Measurements from ENCODE around the gene NIFK.
"Not testable (repeated sequence)": the region's sequence is repeated elsewhere in the genome, so short reads cannot be mapped to it uniquely, and the experiment has no call there.

The NIFK gene

GRCh38 chr2:121690572-121690971 lies 46.1 kb downstream of the NIFK start:
- not testable (repeated sequence) for DNase-seq

- DNase-seq: no peak
Measured at GRCh38 chr2:121690095-121690494, 46.6 kb downstream of the NIFK start.

GRCh38 chr2:121689356-121689755 lies 47.3 kb downstream of the NIFK start:
- DNase-seq: peak; percentile 48

- DNase-seq: no peak
Measured at GRCh38 chr2:121688820-121689219, 47.9 kb downstream of the NIFK start.

GRCh38 chr2:121686902-121687301 lies 49.8 kb downstream of the NIFK start:
- no peak for DNase-seq

DNA sequence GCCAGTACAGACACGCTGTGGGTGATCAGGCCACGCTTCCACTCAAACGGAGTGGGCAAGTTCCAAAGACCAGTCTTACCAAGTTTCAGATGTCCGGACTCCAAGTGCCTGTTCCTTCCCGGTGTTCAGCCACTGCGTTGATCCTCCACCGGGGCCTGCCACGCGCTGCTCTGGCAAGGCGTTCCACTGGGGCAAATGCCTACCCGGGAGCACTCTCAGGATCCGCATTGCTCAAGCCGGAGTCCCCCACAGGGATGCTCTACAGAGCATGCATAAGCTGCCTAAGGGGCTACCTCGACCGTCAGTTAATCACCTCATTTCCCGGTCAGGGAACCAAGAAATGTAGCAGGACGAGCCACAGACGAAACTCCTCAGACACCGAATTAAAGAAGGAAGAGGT lies 50.5 kb downstream of the NIFK start:
- no peak for DNase-seq

DNA sequence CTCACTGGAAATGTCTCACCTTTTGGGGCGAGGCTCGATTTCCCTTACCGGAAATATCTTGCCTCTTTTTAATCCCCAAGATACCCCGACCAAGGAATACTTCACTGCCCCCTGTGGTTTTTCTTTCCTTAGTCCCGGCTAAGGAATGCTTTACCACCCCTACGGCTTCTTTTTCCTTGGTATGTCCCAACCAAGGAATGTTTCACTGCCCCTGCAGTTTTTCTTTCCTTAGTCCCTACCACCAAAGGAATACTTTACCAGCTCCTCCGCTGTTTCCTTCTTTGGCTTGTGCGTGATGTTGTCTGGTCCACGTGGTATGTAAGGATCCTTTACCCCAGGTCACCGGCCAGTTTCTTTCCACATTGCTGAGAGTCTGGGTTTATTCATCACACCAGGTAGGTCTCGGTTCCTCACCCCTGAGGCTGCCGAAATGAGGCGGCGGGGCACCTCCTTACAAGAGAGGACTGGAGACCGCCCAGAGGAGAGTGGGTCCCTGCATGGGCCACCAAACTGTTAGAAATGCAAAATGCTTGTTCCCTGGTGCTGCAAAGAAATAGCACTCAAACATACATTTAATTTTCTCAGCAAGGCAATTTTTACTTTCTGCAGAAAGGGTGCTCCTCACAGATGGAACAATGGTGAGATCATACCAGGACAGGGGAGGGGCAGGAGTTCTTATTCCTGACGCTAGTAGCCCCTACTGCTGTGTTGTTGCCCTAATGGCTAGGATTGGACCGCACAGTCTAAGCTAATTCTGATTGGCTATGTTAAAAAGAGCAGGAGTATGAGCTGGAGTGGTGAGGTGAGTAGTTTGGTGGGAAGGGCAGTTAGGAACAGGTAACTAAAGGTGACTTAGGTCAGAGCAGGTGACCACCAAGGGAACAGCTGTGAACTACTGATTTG lies 54.0 kb downstream of the NIFK start:
- DNase-seq: no peak

DNA sequence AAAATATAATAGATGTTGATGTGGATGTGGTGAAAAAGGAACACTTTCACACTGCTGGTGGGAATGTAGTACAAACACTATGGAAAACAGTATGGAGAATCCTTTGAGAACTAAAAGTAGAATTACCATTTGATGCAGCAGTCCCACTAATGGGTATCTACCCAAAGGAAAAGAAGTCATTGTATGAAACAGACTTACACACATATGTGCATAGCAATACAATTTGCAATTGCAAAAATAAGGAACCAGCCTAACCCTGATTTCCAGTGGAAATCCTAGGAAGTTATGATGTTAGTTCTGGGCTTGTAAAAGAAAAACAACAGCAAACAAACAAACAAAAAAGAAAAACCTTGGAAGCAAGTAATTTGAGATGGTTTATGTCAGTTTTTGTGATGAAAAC lies 58.8 kb downstream of the NIFK start:
- DNase-seq: no peak
